Measurements from ENCODE around the gene NDUFB4.
"Not testable (repeated sequence)": the region's sequence is repeated elsewhere in the genome, so short reads cannot be mapped to it uniquely, and the experiment has no call there.

NDUFB4 gene

GRCh38 chr3:120615847-120616609, 19.9 kb downstream of the NDUFB4 start:
- TF ChIP-seq, protein P1, sequence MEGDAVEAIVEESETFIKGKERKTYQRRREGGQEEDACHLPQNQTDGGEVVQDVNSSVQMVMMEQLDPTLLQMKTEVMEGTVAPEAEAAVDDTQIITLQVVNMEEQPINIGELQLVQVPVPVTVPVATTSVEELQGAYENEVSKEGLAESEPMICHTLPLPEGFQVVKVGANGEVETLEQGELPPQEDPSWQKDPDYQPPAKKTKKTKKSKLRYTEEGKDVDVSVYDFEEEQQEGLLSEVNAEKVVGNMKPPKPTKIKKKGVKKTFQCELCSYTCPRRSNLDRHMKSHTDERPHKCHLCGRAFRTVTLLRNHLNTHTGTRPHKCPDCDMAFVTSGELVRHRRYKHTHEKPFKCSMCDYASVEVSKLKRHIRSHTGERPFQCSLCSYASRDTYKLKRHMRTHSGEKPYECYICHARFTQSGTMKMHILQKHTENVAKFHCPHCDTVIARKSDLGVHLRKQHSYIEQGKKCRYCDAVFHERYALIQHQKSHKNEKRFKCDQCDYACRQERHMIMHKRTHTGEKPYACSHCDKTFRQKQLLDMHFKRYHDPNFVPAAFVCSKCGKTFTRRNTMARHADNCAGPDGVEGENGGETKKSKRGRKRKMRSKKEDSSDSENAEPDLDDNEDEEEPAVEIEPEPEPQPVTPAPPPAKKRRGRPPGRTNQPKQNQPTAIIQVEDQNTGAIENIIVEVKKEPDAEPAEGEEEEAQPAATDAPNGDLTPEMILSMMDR (IDR thresholded peaks at IDR 0.05; ENCODE audit: low read depth, low read length) = no peak
- no peak for TF ChIP-seq EZH2phosphoT487 (IDR thresholded peaks at IDR 0.05; ENCODE audit: low read depth)
- Histone ChIP-seq H3K4me2 (ENCODE audit: low read length) (peak overlapping the region; percentile 16; the same call in 1 of the 2 replicates), H2AFZ (ENCODE audit: low read depth, low read length) (peak overlapping the region; percentile 62; the same call in 1 of the 2 replicates), H3K79me2 (ENCODE audit: low read length) (no peaks in the 10 kb centered on the region), H4K20me1 (ENCODE audit: insufficient read depth, low read length) (no peaks in the 10 kb centered on the region), H3K4me1 (ENCODE audit: low read length) (peaks cover 47% of the 10 kb centered on the region), H3K27ac (ENCODE audit: low read length) (peak overlapping the region; percentile 33), H3K9me3 (ENCODE audit: insufficient read depth, low read length) (no peaks in the 10 kb centered on the region), H3K4me3 (ENCODE audit: low read length) (peak overlapping the region; percentile 1; the same call in 1 of the 2 replicates), H3K27me3 (ENCODE audit: low read depth, low read length) (no peaks in the 10 kb centered on the region), H3K36me3 (replicated peaks; ENCODE audit: low read depth, low read length) (no peaks in the 10 kb centered on the region), H3K9ac (ENCODE audit: low read length) (peak overlapping the region; percentile 4; the same call in 1 of the 2 replicates)

DNA sequence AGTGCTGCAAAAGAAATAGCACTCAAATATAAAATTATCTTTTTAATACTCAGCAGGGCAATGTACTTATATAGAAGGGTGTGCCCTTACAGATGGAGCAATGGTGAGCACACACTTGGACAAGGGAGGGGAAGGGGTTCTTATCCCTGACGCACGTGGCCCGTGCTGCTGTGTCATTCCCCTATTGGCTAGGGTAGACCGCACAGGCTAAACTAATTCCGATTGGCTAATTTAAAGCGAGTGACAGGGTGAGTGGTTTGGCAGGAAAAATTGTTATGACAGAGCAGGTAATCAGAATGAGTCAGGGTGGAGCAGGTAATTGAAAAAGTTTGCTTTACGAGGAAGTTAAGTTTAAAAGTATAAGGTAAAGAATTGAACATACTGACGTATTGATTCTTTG, 20.6 kb downstream of the NDUFB4 start:
- not testable (repeated sequence) for H3K27me3 ChIP-seq (ENCODE audit: low read depth, low read length); H3K79me2 ChIP-seq (ENCODE audit: low read length); H3K36me3 ChIP-seq (replicated peaks; ENCODE audit: low read depth, low read length); H4K20me1 ChIP-seq (ENCODE audit: insufficient read depth, low read length); H3K4me3 ChIP-seq (ENCODE audit: low read length); H3K9ac ChIP-seq (ENCODE audit: low read length); H3K9me3 ChIP-seq (ENCODE audit: insufficient read depth, low read length)
- H3K27ac ChIP-seq (ENCODE audit: low read length) = peak overlapping the region; percentile 33
- peak overlapping the region; percentile 26 for H3K4me2 ChIP-seq (ENCODE audit: low read length)
- H2AFZ ChIP-seq (ENCODE audit: low read depth, low read length) = peak overlapping the region; percentile 62; the same call in 1 of the 2 replicates
- H3K4me1 ChIP-seq (ENCODE audit: low read length) = peaks cover 47% of the 10 kb centered on the region

GRCh38 chr3:120622457-120622856, 26.3 kb downstream of the NDUFB4 start:
- Histone ChIP-seq H3K4me3 (ENCODE audit: low read length) (no peak overlapping the region), H3K9me3 (ENCODE audit: insufficient read depth, low read length) (no peaks in the 10 kb centered on the region), H3K79me2 (ENCODE audit: low read length) (no peaks in the 10 kb centered on the region), H3K27me3 (ENCODE audit: low read depth, low read length) (no peaks in the 10 kb centered on the region), H3K4me2 (ENCODE audit: low read length) (0 out of 2 replicates have a peak overlapping the region, but pooled peaks have one; percentile 4), H2AFZ (ENCODE audit: low read depth, low read length) (no peak overlapping the region), H3K36me3 (replicated peaks; ENCODE audit: low read depth, low read length) (no peaks in the 10 kb centered on the region), H4K20me1 (ENCODE audit: insufficient read depth, low read length) (no peaks in the 10 kb centered on the region), H3K9ac (ENCODE audit: low read length) (no peak overlapping the region), H3K27ac (ENCODE audit: low read length) (no peak overlapping the region), H3K4me1 (ENCODE audit: low read length) (peaks cover 22% of the 10 kb centered on the region)
- TF ChIP-seq, protein P1 (IDR thresholded peaks at IDR 0.05; ENCODE audit: low read depth, low read length) = no peak
- TF ChIP-seq EZH2phosphoT487 (IDR thresholded peaks at IDR 0.05; ENCODE audit: low read depth) = no peak

DNA sequence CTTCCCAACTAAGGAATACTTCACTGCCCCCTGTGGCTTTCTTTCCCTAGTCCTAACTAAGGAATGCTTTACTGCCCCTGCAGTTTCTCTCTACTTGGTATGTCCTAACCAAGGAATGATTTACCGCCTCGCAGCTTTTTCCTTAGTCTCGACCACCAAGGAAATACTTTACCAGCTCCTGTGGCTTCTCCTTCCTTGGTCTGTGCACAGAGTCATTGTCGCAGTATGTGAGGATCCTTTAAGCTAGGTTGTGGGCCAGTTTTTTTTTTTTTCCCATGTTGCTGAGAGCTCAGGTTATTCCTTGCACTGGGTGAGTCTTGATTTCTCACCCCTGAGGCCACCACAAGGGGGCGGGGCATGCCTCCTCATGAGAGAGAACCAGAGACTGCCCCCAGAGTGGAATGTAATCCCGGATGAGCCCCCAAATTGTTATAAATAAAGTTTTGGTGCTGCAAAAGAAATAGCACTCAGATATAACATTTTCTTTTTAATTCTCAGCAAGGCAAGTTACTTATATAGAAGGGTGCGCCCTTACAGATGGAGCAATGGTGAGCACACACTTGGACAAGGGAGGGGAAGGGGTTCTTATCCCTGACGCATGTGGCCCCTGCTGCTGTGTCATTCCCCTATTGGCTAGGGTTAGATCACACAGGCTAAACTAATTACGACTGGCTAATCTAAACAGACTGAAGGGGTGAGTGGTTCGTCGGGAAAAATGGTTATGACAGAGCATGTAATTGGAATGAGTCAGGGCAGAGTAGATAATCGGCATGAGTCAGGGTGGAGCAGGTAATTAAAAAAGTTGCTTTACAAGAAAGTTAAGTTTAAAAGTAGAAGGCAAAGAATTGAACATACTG, 27.0 kb downstream of the NDUFB4 start:
- no peak overlapping the region for H3K27ac ChIP-seq (ENCODE audit: low read length)
- no peaks in the 10 kb centered on the region for H3K27me3 ChIP-seq (ENCODE audit: low read depth, low read length)
- H3K36me3 ChIP-seq (replicated peaks; ENCODE audit: low read depth, low read length) = no peaks in the 10 kb centered on the region
- H4K20me1 ChIP-seq (ENCODE audit: insufficient read depth, low read length) = no peaks in the 10 kb centered on the region
- H3K79me2 ChIP-seq (ENCODE audit: low read length) = no peaks in the 10 kb centered on the region
- no peak for TF ChIP-seq EZH2phosphoT487 (IDR thresholded peaks at IDR 0.05; ENCODE audit: low read depth)
- TF ChIP-seq, protein P1 (IDR thresholded peaks at IDR 0.05; ENCODE audit: low read depth, low read length) = peak; percentile 76
- H3K9me3 ChIP-seq (ENCODE audit: insufficient read depth, low read length) = no peaks in the 10 kb centered on the region
- no peak overlapping the region for H2AFZ ChIP-seq (ENCODE audit: low read depth, low read length)
- 0 out of 2 replicates have a peak overlapping the region, but pooled peaks have one; percentile 4 for H3K4me2 ChIP-seq (ENCODE audit: low read length)
- peaks cover 22% of the 10 kb centered on the region for H3K4me1 ChIP-seq (ENCODE audit: low read length)
- no peak overlapping the region for H3K9ac ChIP-seq (ENCODE audit: low read length)
- H3K4me3 ChIP-seq (ENCODE audit: low read length) = no peak overlapping the region
